ENCODE results near the gene SNX8.
"Not testable (repeated sequence)": the region's sequence is repeated elsewhere in the genome, so short reads cannot be mapped to it uniquely, and the experiment has no call there.

The SNX8 gene

GRCh38 chr7:2289111-2289586 is 25.1 kb downstream of the SNX8 start:
- no peak for DNase-seq

GRCh38 chr7:2288503-2288902 is 25.7 kb downstream of the SNX8 start:
- DNase-seq, result no peak

GRCh38 chr7:2287745-2288144 is 26.5 kb downstream of the SNX8 start:
- no peak for DNase-seq

- no peak for DNase-seq
Observed at GRCh38 chr7:2283074-2283473, 31.2 kb downstream of the SNX8 start.

GRCh38 chr7:2282185-2282751 is 32.0 kb downstream of the SNX8 start:
- no peak for DNase-seq

- DNase-seq, result no peak
Observed at GRCh38 chr7:2281541-2281940, 32.7 kb downstream of the SNX8 start.

- no peak for DNase-seq
Observed at GRCh38 chr7:2280424-2280823, 33.8 kb downstream of the SNX8 start.

GRCh38 chr7:2279896-2280295 is 34.3 kb downstream of the SNX8 start:
- no peak for DNase-seq

GRCh38 chr7:2278026-2278425 is 36.2 kb downstream of the SNX8 start:
- no peak for DNase-seq

GRCh38 chr7:2276107-2276506 is 38.1 kb downstream of the SNX8 start:
- no peak for DNase-seq

- DNase-seq, result no peak
Observed at GRCh38 chr7:2275101-2275500, 39.1 kb downstream of the SNX8 start.

- DNase-seq, result no peak
Observed at GRCh38 chr7:2274666-2275065, 39.6 kb downstream of the SNX8 start.

- no peak for DNase-seq
Observed at GRCh38 chr7:2273866-2274265, 40.4 kb downstream of the SNX8 start.

- DNase-seq, result no peak
Observed at GRCh38 chr7:2272031-2272430, 42.2 kb downstream of the SNX8 start.

- DNase-seq, result no peak
Observed at GRCh38 chr7:2271273-2272026, 42.8 kb downstream of the SNX8 start.

- no peak for DNase-seq
Observed at GRCh38 chr7:2270495-2270894, 43.7 kb downstream of the SNX8 start.

- no peak for DNase-seq
Observed at GRCh38 chr7:2269991-2270460, 44.2 kb downstream of the SNX8 start.

- not testable (repeated sequence) for DNase-seq
Observed at GRCh38 chr7:2269089-2269990, 44.9 kb downstream of the SNX8 start.

GRCh38 chr7:2266911-2267310 is 47.3 kb downstream of the SNX8 start:
- no peak for DNase-seq

- DNase-seq, result no peak
Observed at GRCh38 chr7:2264158-2264557, 50.1 kb downstream of the SNX8 start.

- no peak for DNase-seq
Observed at GRCh38 chr7:2263176-2263575, 51.1 kb downstream of the SNX8 start.

GRCh38 chr7:2261611-2262010 is 52.6 kb downstream of the SNX8 start:
- no peak for DNase-seq

- peak; percentile 84 for DNase-seq
Observed at GRCh38 chr7:2260820-2261219, 53.4 kb downstream of the SNX8 start.

GRCh38 chr7:2259480-2259879 is 54.8 kb downstream of the SNX8 start:
- DNase-seq, result no peak

All from NCI-H2107 (cell line).